Neural progenitor cell (in vitro differentiated cells): Measurements from ENCODE around the gene TMEM250. TPM values are rescaled to one million over a fixed set of nuclear protein-coding genes. Genes with fewer than 3 reads are reported as not detected.

Experiments used
- DNase-seq: peaks from one replicate; pipeline ENCODE4 v3.0.0-alpha.2; 2016; ENCODE audit warnings: low spot score
- H2AFZ ChIP-seq: fragments of 200-600 bp; sonication (generic); replicated peaks from 2 replicates; pipeline ENCODE4 v1.6.1; 2016; ENCODE audit warnings: antibody characterized with exemption
- H3F3A ChIP-seq: fragments of 200-600 bp; sonication (generic); 2 replicates; pipeline ENCODE4 v1.6.1; 2016; ENCODE audit warnings: antibody characterized with exemption, low read depth
- H3K27ac ChIP-seq: fragments of 200-600 bp; sonication (generic); 2 replicates; pipeline ENCODE4 v1.5.1; 2016; ENCODE audit warnings: mild to moderate bottlenecking
- H3K27me3 ChIP-seq: fragments of 200-600 bp; sonication (generic); 2 replicates; pipeline ENCODE4 v1.6.1; 2016; ENCODE audit warnings: mild to moderate bottlenecking, moderate library complexity
- H3K36me3 ChIP-seq: fragments of 200-600 bp; sonication (generic); 2 replicates; pipeline ENCODE4 v1.5.1; 2016
- H3K4me1 ChIP-seq: fragments of 200-600 bp; sonication (generic); 2 replicates; pipeline ENCODE4 v1.6.1; 2016; ENCODE audit warnings: mixed run types
- H3K4me2 ChIP-seq: fragments of 200-600 bp; sonication (generic); 2 replicates; pipeline ENCODE4 v1.6.1; 2016
- H3K4me3 ChIP-seq: fragments of 200-600 bp; sonication (generic); 2 replicates; pipeline ENCODE4 v1.5.1; 2016
- H3K79me2 ChIP-seq: fragments of 200-600 bp; sonication (generic); 2 replicates; pipeline ENCODE4 v1.6.1; 2016; ENCODE audit warnings: low read depth
- H3K9ac ChIP-seq: fragments of 200-600 bp; sonication (generic); 2 replicates; pipeline ENCODE4 v1.6.1; 2016
- H3K9me3 ChIP-seq: fragments of 200-600 bp; sonication (generic); 2 replicates; pipeline ENCODE4 v1.5.1; 2016; ENCODE audit warnings: low read depth
- H4K20me1 ChIP-seq: fragments of 200-600 bp; sonication (generic); 2 replicates; pipeline ENCODE4 v1.6.1; 2016; ENCODE audit warnings: low read depth
- H3K27ac Mint-ChIP-seq: 3 replicates; pipeline ENCODE4 v1.8.0; 2021; ENCODE audit warnings: mixed read lengths
- H3K27me3 Mint-ChIP-seq: 2 replicates; pipeline ENCODE4 v1.8.0; 2022; ENCODE audit warnings: low read depth, mild to moderate bottlenecking, inconsistent platforms, moderate library complexity, mixed read lengths; ENCODE audit not compliant: insufficient read depth
- H3K36me3 Mint-ChIP-seq: 3 replicates; pipeline ENCODE4 v1.8.0; 2021; ENCODE audit warnings: mixed read lengths
- H3K4me1 Mint-ChIP-seq: 3 replicates; pipeline ENCODE4 v1.8.0; 2021; ENCODE audit warnings: mixed read lengths
- H3K4me3 Mint-ChIP-seq: 3 replicates; pipeline ENCODE4 v1.8.0; 2021; ENCODE audit warnings: mild to moderate bottlenecking, moderate library complexity, mixed read lengths
- H3K9me3 Mint-ChIP-seq: 3 replicates; pipeline ENCODE4 v1.8.0; 2020; ENCODE audit warnings: mixed read lengths
- CTCF ChIP-seq: fragments of 200-600 bp; sonication (generic); IDR thresholded peaks from 2 replicates; pipeline ENCODE4 v1.5.1; 2017; ENCODE audit warnings: antibody characterized with exemption, mild to moderate bottlenecking
- EZH2 ChIP-seq: fragments of 200-600 bp; sonication (generic); IDR thresholded peaks from 2 replicates; pipeline ENCODE4 v1.6.1; 2017; ENCODE audit warnings: antibody characterized with exemption, mild to moderate bottlenecking, moderate library complexity
- EZH2phosphoT487 ChIP-seq: fragments of 200-600 bp; sonication (generic); IDR thresholded peaks from 2 replicates; pipeline ENCODE4 v1.6.1; 2017; ENCODE audit warnings: antibody characterized with exemption
- total RNA-seq: library from RNA; depleted of rRNA; stranded (reverse); fragments of >200 nt; gene quantifications from 2 replicates; pipeline ENCODE4 v1.2.3, GENCODE V29; 2015; ENCODE audit warnings: low replicate concordance

The TMEM250 gene
- total RNA-seq, 1 donor from 2014 or later, result 16.3 TPM

DNA sequence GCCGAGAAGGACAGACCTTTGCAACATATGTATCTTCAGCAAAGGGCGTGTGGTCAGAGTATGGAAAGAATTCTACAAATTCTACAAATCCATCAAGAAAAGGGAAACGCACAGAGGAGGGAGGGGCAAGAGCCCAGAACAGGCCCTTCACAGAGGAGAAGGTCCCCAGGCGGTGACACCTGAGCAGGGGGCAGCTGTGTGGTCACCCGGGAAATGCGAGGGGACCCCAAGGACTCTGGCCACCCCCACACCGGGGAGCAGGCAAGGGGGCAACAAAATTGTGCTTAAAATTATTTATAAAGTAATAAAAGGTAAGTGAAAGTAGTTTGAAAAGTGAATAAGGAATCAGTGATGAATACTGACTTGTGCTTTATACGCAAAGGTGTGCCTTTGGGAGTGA is 41.2 kb downstream of the TMEM250 start:
- no peak for TF ChIP-seq CTCF
- no peak for TF ChIP-seq EZH2
- no peak for TF ChIP-seq EZH2phosphoT487
- Histone ChIP-seq H3K27ac (no peak overlapping the region), H3K36me3 (no peaks in the 10 kb centered on the region), H3F3A (no peaks in the 10 kb centered on the region), H3K4me2 (no peak overlapping the region), H2AFZ (no peak overlapping the region), H3K9ac (no peak overlapping the region), H3K4me1 (peaks cover 3% of the 10 kb centered on the region), H3K27me3 (no peaks in the 10 kb centered on the region), H4K20me1 (no peaks in the 10 kb centered on the region), H3K4me3 (no peak overlapping the region), H3K79me2 (no peaks in the 10 kb centered on the region), H3K9me3 (no peaks in the 10 kb centered on the region)
- Mint-ChIP-seq H3K27me3 (peaks cover 10% of the 10 kb centered on the region), H3K36me3 (no peaks in the 10 kb centered on the region), H3K27ac (no peak overlapping the region), H3K4me3 (no peak overlapping the region), H3K4me1 (peaks cover 3% of the 10 kb centered on the region), H3K9me3 (no peaks in the 10 kb centered on the region)
- DNase-seq, result no peak

DNA sequence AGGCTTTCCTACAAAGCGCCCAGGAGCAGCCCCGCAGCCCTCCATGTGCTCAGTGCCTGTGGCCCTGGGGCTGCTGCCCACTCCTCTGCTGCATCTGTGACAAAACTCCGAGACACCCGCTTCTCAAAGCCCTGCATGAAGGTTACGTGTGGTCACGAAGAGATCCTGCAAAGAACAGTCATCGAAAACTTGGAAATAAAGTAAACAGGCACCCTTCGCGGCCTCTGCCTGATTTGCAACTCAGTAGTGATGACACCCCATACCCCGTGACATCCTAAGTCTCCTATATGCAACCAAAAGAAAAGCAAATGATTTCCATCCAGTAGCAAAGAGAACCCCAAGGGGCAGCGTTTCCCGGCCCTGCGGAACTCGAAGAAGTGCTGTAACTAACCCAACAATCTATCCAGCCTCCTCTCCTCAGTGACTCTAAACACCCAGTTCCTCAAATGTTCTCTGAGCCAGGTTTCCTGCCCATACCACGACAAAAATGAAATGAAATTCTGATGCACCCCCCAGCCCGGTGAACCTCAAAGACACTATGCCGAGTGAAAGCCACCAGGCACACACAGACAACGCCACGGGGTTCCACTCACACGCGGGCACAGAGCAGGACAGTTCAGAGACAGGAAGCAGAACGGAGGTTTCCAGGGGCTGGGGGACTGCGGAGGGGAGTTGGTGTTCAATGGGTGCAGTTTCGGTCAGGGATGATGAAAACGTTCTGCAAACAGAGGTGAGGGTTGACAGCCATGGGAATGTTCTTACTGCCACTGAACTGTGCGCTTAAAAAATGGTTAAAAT is 42.6 kb downstream of the TMEM250 start:
- no peaks in the 10 kb centered on the region for H4K20me1 ChIP-seq
- no peak for TF ChIP-seq CTCF
- TF ChIP-seq EZH2phosphoT487, result no peak
- TF ChIP-seq EZH2, result no peak
- H3K9ac ChIP-seq, result no peak overlapping the region
- H3K4me2 ChIP-seq, result no peak overlapping the region
- H3K27me3 Mint-ChIP-seq, result peaks cover 10% of the 10 kb centered on the region
- peak overlapping the region; percentile 55 for H3K27ac Mint-ChIP-seq
- H3F3A ChIP-seq, result no peaks in the 10 kb centered on the region
- DNase-seq, result peak; percentile 1
- no peak overlapping the region for H2AFZ ChIP-seq
- H3K9me3 Mint-ChIP-seq, result no peaks in the 10 kb centered on the region
- no peak overlapping the region for H3K4me3 ChIP-seq
- no peaks in the 10 kb centered on the region for H3K27me3 ChIP-seq
- no peaks in the 10 kb centered on the region for H3K79me2 ChIP-seq
- H3K9me3 ChIP-seq, result no peaks in the 10 kb centered on the region
- no peaks in the 10 kb centered on the region for H3K36me3 Mint-ChIP-seq
- no peaks in the 10 kb centered on the region for H3K36me3 ChIP-seq
- H3K4me3 Mint-ChIP-seq, result no peak overlapping the region
- no peaks in the 10 kb centered on the region for H3K4me1 ChIP-seq
- H3K27ac ChIP-seq, result no peak overlapping the region
- H3K4me1 Mint-ChIP-seq, result peaks cover 3% of the 10 kb centered on the region

- Histone ChIP-seq H3K9ac (no peak overlapping the region), H3K36me3 (no peaks in the 10 kb centered on the region), H2AFZ (no peak overlapping the region), H3K9me3 (no peaks in the 10 kb centered on the region), H3F3A (no peaks in the 10 kb centered on the region), H3K4me1 (no peaks in the 10 kb centered on the region), H3K27ac (no peak overlapping the region), H3K4me2 (no peak overlapping the region), H3K79me2 (no peaks in the 10 kb centered on the region), H3K27me3 (no peaks in the 10 kb centered on the region), H3K4me3 (no peak overlapping the region), H4K20me1 (no peaks in the 10 kb centered on the region)
- no peak overlapping the region for H3K27ac Mint-ChIP-seq
- peaks cover 10% of the 10 kb centered on the region for H3K27me3 Mint-ChIP-seq
- H3K4me1 Mint-ChIP-seq, result peaks cover 3% of the 10 kb centered on the region
- no peak for TF ChIP-seq EZH2phosphoT487
- TF ChIP-seq EZH2, result no peak
- no peak for TF ChIP-seq CTCF
- no peaks in the 10 kb centered on the region for H3K9me3 Mint-ChIP-seq
- DNase-seq, result peak; percentile 1
- H3K36me3 Mint-ChIP-seq, result no peaks in the 10 kb centered on the region
- H3K4me3 Mint-ChIP-seq, result no peak overlapping the region
Observed at GRCh38 chr9:136075134-136075841, 43.4 kb downstream of the TMEM250 start.
